HG03571 (cell line): Measurements from ENCODE around the gene KCNB1.
"Not testable (repeated sequence)": the region's sequence is repeated elsewhere in the genome, so short reads cannot be mapped to it uniquely, and the experiment has no call there.

Source experiments
- ATAC-seq: cut with Tn5 transposase; IDR thresholded peaks from one replicate; pipeline ENCODE4 v1.9.1; 2021; ENCODE audit not compliant: unreplicated experiment

The KCNB1 gene

GRCh38 chr20:49330701-49331615, 151.5 kb downstream of the KCNB1 start:
- ATAC-seq, result no peak

DNA sequence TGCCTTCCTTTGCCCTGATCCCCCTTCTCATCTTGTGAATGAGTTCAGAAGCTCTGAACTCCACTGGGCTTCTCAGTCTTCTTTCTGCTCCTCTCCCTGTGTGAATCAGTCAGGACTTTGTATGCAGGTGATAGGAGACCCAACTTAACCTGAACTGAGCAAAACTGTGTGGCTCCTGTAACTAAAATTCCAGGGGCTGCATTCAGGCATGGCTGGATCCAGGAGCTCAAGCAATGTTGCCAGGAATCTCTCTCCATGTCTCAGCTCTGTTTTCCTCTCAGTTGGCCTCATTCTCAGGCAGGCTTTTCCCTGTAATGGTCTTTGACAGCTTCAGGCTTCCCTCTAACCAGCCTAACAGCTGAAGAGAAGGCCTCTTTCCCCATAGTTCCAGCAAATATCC, 153.7 kb downstream of the KCNB1 start:
- ATAC-seq, result no peak

DNA sequence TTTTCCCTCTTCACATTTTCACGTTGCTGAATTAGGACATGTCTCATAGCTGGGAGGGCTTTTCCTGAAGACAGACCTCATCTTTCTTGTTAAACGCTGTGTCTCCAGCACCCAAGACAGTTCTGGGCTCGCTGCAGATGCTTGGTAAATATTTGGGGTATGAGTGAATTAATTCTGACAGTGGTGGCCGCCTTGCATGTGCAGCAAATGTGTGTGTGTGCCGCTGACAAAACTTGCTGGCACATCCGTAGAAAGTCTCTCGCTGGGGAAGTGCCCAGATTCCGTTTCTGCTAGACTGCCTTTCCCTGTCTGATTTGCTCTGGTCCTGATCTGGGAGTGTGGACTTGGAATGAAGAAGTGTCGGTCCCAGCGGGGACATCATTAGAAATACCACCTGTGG, 156.4 kb downstream of the KCNB1 start:
- no peak for ATAC-seq

DNA sequence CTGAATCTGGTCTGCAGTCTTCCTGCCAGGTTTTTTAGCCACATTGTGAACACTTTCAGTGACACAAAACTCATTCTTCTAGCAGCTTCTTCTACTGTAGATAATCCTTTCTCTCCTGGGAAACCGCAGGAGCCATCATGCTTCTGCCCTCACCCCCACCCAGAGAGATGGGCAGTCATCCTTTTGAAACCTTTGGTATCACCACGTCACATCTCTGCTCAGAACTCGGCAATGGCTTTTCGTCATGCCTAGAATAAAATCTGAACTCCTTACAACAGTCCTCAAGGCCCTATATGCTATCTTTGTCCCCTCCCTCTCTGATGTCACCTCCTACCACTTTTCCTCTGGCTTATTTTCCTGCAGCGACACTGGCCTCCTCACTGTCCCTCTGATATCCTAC, 158.2 kb downstream of the KCNB1 start:
- ATAC-seq, result no peak

DNA sequence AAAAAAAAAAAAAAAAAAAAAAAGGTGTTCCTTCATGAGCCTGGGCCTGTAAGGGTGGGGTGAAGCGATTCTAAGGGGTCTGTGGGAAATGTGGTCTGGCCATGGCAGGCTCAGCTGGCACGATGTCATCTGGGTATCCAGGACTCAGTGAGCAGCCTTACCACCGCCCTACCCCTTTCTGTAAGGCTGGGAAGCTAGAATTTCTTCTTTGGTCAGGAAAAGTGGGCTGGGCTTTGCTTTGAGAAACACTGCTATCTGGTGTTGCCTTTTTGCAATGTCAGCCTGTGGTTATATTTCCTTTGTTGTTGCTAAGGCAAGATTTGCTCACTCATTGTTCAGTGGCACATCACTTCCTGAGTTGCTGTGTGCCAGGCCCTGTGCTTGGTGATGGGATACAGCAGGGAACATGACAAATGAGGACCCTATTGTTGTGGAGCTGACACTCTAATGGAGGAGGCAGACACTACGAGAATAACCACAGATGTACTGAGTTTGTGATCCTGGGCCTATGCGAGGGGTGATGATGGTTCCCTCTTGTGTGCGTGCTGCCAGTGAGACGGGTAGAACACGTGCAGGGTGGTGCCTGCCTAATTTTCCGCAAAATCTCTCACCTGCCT, 158.7 kb downstream of the KCNB1 start:
- no peak for ATAC-seq

GRCh38 chr20:49320460-49320859, 162.0 kb downstream of the KCNB1 start:
- no peak for ATAC-seq

DNA sequence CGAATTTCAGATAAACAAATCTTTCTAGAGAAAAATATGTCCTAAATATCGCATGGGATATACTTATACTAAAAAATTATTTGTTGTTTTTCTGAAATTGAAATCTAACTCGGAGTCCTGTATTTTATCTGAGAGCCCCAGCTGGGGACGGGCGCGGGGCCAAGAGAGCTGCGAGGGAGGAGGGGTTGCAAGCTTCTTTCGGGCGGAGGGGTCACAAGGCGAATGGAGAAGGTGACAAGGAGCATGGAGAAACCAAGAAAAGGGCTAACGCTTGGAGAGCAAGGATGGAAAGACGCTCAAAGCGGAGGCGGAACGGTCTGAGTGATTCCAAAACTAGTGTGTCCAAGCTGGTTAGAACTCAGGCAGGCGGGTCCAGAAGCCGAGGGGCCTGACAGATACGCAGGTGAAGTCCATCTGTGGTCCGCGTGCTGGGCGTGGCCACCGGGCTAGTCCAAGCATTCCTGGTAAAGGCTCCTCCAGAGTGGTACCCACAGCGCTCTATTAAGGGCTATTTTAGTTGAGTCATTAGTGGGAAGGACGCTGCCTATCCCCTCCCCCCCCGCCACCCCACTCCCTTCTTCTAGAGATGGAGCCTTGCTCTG, 163.2 kb downstream of the KCNB1 start:
- ATAC-seq, result no peak

DNA sequence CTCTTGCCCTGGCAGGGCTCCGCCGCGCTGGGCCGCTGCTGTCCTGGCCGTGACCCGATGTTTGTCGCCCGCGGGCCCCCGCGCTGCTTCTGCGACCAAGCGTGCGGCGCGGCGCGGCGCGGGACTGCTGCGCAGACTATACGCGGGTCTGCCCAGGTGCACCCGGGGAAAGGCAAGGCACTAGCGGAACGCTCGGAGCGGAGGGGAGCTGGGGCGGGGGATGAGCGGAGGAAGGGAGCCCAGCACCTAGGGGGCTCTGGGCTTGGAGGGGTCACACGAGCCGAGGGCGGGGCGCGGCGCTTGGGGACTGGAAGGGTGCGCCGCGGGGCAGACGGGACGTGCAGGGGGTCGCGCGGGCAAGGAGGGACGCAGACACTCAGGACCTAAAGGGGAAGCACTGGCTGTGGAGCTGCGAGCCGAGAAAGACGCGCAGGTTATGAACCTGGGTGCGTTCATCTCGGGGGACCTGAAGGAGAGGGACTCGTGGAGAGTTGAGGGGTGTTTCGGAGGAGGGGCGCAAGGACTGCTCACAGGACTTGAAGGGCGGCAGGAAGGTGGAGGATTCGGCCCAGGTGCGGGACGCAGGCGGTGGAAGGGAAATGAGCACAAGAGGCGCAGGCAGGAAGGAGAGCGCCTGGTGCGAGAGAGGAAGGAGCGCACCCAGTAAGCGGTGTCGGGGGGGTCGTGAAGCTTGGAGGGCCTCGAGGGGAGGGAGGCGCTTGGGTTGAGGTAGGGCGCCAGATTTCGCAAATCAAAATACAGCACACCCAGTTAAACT, 163.8 kb downstream of the KCNB1 start:
- no peak for ATAC-seq

GRCh38 chr20:49318091-49318429, 164.4 kb downstream of the KCNB1 start:
- no peak for ATAC-seq

- ATAC-seq, result no peak
Measured at GRCh38 chr20:49316704-49317103, 165.8 kb downstream of the KCNB1 start.

- no peak for ATAC-seq
Measured at GRCh38 chr20:49315580-49315979, 166.9 kb downstream of the KCNB1 start.

DNA sequence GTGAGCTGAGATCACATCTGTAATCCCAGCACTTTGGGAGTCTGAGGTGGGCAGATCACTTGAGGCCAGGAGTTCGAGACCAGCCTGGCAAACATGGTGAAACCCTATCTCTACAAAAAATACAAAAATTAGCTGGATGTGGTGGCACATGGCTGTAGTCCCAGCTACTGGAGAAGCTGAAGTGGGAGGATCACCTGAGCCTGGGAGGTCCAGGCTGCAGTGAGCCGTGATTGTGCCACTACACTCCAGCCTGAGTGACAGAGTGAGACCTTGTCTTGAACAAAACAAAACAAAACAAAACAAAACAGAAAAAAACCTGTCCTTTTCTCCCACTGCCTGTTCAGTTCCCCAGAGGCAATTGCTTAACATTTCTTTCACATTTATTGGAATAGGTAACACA, 168.4 kb downstream of the KCNB1 start:
- ATAC-seq, result not testable (repeated sequence)
